D341Med (cell line): ENCODE data around the gene REEP1.

Experiments used
- DNase-seq: peaks from one replicate; pipeline ENCODE4 v3.0.0; 2012; ENCODE audit warnings: low spot score

Gene REEP1

DNA sequence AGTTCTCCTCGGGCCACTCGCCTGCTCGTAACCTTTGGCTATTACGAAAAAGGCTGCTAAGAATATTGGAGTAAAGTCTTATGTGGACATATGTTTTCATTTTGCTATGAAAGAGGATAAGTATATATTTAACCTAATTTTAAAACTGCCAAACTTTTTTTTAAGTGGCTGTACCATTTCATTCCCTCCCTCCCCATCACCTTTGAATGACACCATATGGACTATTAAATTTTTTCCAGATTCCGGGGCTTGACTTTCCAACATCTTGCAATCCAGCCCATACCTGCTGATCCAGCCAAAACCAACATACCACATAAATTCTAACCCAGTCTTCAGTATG lies 31.5 kb downstream of the REEP1 start:
- DNase-seq, result no peak

DNA sequence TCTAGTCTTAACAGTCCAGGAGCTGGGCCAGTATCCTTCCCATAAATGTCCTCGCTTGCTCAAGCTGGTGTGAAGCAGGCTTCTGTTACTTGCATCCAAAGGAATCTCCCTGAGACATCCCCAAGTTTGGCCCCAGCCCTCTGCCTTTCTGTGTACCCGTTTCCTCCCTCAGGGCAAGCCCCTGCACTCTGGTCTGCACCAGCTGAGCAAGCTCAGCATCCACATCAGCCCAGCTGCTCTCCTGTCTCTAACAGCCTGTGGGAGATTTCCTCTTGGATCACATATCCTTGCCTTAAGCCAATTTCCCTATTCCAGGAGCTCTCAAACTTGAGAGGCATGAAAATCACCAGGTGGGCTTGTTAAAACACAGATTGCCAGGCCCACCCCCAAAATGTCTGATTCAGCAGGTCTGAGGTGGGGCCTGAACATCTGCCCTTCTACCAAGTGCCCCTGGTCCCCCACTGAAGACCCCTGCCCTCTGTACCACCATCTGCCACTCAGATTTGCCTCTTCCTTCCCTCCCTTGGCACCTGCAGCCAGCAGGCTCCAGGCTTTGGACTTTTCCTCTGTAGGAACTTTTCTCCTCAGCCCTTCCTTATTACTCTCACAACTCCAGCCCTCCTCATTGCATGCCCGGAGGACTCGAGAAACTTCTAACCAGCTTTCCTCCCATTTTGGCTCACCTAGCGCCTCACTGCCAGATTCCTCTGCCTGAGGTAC lies 32.1 kb downstream of the REEP1 start:
- DNase-seq, result no peak

DNA sequence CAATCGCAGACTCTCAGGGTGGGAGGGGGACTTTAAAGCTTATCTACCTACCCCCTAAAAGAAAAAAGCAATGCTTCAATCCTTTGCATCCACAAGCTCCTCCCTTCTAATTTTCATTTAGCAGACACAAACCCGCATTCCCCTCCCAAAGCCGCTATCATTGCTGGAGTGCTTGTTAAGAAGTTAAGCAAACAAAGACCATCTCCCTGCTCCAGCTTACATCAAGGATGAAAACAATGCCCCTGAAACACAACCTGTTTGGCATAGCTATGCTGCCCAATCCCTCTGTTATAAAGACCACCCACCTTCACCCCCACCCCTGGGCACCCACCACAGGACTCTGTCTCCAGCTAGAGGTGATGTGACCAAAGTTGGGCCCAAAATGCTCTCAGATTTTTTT lies 33.0 kb downstream of the REEP1 start:
- no peak for DNase-seq

DNA sequence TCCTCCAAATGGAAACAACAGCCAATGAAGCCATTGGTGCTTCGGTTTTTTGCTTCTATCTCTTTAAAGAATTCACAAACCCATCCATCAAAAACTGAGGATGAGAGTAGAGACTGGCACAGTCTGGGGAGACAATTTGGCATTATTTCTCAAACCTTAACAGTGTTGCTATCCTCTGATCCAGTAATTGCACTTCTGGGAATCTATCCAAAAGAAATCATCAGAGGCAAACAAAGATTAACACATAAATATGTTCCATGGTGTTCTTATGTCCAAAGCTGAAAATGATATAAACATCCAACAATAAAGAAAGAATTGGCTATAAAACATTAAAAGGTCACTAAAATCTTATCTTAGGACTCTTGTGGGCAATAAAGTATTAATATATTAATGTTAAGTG lies 35.1 kb downstream of the REEP1 start:
- DNase-seq, result no peak

DNA sequence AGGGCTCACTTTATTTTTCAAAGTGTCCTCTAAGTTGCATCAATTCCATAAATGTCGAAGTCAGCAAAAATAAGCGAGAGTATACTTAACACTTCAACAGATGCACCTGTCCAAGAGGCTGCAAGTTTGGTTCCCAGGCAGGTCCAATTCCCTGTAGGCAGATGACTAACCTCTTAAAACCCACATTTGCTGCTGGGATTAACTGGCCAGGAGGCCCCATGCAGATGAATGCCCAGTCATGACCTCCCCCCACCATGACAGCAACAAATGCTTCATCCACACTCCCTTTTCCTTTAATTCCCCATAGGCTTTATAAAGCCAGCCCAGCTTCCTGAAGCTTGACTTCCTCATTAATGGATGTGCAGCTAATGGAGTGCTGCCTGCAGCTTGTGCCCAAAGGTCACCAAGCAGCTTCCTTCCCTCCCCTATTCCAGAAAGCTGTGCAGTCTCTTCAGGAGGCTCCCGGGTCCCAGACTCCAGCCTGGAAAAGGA lies 35.7 kb downstream of the REEP1 start:
- peak; percentile 67 for DNase-seq

DNA sequence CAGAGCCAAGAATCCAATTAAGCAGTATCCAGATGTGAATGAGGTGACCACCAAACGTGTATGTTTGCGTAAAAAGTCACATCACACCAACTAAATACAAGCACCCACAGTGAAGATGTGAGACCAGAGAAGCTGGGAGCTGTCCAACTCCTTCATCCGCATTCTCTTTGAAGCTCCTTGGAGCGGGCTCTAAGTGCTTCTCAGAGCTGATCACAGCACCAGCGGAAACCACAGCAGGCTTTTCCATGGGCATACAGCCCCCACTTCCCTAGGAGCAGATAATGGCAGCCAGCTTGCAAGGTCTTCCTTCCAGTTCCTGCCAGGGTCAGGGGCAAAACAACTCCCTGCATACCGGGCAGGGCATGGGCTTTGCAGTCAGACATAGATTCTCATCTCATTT lies 36.4 kb downstream of the REEP1 start:
- DNase-seq, result no peak

DNA sequence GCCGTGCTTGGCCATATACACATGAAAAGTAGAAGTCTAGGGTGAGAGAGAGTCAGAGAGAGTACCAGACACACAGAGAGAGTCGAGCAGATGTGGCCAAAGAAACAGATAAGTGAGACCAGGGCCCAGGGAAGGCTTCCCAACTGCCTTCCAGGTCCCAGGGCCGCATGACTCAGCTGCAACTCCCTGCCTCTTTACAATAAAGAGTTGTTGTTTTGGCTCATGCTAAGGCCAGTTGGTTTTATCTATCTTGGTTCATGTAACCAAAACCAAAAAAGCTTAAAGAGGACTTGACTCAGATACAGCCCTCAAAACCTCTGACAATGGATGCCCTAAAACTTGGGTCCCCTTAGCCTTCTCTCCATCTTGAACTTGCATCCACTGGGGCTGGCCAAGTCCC lies 36.9 kb downstream of the REEP1 start:
- no peak for DNase-seq

DNA sequence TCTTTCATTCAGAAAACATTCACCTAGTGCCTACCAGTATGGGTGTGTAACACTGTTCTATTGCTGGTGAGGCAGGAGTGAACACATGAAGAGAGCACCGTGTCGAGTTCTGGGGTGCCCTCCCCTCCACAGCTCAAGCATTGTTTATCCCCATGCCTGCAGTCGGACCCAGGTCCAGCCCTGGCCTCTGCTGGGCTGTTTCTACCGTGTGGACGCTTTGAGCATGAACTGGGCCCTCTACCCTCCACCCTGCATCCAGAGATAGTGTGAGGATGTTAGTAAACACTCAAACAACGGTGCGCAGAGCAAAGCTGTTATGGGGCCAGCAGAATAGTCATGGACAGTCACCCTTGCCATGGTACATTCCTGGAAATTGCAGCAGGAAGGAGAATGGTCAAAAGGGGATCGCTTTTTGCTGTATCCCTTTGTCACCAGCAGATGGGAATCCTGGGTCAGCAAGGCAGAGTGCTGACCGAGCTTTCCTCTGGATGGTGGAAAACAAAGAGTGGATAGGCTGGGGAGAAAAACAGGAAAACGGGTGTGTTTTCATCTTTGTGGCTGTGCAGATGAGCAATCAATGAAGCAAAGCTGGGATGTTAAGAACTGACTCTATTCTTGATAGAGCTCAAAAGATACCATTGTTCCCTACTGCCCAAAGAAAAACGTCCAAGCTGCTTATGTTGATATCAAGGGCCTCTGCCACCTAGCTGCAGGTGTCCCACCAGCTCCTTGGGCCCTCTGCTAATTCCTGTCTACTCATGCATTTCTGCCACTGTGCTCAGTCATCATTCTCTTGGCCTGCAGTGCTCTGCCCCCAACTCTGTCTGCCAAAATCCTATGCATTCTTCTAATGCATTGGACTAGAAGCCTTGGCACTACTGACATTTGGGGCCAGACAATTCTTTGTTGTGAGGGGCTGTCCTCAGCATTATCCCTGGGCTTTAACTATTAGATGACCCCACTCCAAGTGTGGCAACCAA lies 38.7 kb downstream of the REEP1 start:
- no peak for DNase-seq

DNA sequence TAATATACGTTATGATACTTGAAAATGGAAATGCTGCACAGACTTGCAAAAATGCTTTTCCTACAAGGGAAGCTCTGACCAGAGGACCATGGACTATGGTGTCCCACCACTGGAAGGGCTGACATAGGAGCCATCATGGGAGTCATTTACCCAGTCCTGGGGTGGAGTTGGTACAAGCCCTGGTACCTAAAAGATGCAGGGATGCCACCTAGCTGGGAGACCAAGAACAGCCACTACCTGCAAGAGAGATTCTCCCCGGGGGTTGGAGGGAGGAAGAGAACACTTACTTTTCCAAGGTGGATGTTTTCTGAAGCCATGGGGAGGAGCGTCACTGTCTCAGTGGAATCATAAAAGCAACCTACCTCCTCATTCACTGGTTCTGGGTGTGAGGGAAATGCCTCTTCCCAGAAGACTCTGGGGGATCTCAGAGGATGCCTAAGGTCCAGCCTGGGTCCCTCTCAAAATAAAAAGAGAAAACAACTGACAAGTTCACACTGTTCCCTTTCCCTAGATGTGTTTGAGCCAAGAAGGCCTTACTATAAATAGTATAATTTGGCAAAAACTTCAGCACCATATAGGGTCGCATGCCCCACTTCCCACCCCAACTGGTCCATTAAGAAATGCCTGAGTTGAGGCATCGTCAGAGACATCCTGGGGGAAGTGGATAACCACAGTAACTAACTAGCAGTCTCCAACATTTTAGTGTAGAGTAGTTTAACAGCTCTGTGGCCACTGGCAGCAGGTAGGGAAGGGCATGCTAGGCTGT lies 39.9 kb downstream of the REEP1 start:
- DNase-seq, result peak; percentile 52

DNA sequence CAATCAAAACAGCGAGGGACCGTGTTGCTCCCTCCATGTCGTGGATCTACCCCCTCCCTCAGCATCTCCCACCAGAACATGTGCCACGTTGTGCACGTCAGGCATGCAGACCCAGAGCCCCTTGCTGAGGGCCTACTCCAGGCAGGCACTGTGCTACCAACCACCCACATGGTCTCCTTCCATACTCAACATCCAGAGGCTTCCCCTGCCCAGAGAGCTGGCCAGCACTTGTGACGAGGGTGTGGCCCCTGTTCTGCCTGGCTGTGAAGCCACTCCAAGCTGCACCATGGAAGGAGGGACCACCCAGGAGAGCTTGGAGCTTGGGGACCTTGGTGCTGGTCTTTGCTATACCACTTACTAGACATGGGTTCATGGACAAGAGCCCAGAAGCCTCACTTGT lies 40.5 kb downstream of the REEP1 start:
- no peak for DNase-seq

DNA sequence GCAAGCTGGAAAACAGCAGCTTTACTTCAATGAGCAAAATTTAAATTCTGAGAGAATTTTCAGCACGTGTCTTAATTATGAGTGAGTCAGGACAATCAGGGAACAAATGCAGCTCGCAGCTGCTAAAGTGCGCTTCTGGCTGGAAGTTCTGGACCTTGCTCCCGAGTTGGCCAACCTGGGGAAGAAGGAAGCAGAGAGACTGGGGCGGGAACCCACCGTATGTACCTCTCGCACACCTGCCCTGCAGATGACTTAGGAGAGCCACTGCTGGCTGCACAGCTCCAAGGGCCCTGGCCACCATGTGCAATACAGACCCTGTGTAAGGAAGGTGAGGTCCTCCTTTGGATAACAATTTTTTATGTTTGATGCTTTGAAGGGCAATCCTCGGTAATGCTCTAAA lies 42.4 kb downstream of the REEP1 start:
- DNase-seq, result no peak

DNA sequence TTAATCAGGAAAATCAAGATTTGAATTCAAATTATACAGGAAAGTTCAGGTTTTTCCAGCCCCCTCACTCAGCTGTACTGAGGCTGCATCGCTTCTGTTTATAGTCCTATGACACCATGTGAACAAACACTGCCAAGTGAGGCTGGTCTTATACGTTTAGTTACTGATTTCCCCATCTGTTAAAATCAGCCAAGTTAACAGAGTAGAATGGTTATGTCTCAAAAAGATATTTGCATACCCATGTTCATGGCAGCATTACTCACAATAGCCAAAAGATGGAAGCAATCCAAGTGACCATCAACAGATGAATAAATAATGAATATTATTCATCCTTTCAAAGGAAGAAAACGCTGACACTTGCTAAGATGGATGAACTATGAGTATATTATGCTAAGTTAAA lies 43.8 kb downstream of the REEP1 start:
- no peak for DNase-seq

DNA sequence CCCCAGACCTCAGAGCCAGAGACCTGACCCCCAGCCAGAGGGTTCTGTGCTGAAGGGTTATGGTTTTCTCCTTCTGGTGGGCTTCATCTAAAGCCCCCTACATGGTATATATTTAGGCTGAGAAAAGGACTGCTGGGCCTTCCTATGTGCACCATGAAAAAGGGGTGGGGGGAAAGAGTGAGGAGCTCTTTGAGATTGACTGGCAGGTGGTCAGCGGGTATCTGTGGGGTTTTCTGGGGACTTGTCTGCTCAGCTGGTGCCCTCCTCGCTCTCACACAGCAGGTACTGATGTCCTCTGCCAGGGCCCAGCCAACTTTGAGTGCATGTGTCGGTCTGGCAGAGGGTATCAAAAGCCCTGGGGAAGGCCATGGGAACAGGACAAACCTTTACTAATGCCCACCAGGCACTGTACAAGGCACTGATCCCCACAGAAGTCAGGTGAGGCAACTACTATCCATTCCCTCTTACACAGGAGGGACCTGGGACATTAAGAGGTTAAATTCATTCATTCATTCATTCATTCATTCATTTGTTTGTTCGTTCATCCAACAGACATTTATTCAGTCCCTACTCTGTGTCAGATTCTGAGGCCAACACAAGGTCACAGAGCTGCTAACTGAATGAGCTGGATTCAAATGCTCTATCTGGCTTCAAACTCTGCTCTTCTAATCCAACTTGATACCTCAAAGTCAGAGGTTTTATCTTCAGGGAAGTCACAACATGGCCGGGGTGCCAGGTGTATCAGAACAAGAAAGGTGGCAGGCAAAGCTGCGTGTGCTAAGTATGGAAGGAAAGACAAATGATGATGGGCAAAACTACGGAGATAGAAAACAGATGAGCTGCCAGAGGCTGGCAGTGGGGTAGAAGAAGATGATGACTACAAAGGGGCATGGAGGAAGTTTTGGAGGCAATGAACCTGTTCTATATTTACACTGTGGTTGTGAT lies 44.6 kb downstream of the REEP1 start:
- DNase-seq, result no peak

DNA sequence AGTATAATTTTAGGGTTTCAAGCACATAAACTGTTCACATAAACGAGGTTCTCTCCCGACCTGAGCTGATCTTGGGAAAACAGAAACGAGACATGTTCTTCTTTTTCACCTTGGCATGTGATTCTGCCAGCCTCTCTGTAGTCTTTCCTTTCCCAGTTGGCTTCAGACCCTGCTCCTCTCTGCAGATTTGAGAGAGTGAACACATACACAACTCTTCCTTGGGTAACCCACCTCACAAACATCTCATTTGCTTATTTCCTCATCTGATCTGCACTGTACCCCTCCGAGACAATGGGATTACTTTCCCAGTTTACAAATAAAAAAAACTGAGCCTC lies 46.1 kb downstream of the REEP1 start:
- no peak for DNase-seq

DNA sequence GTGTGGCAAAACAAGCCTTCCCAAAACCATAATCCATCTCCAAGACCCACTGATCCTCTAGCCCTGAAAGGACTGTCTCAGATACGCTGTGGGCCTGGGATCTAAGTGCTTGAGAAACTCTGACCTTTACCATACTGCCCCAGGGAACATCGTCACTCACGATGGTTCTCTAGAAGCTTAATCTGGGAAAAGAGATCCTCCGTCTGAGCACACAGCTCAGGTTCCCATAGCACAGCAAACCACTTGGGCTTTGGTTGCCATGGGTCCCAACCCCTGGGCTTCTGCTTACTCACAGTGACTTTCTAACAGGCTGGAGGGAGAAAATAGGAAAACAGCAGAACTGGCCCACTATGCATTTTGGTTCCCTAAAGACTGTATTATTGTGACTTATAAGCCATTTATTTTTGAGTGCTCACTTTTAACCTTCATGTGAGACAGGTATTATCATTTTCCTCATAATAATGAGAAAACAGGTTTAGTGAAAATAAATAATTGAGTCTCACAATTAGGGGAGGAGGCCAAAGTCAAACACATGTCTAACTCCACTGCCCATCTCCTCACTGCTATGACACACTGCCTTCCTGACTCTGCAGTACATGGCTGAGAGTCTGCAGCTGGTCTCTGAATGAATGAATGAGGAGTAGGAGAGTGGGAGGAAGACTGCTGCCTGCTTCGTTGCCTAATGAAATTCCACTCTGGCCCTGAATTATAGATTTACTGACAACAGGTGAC lies 46.7 kb downstream of the REEP1 start:
- peak; percentile 58 for DNase-seq

DNA sequence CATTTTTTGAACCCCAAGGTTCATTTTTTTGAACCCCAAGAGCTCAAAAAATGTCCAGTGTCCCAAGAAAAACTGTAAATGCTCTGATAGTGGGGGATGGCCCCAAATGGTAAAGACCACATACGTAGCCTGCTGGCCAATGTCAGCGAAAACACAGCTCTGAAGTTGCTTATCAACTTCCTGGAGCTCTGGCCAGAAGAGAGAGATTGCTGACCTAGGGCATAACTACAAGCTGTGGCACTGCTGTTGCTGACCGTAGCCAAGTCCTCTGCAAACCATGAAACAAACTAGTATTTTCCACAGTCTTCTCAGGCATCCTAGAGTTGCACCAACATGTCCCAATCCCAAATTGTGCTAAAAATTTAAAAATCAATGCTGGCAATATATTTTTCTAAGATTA lies 50.9 kb downstream of the REEP1 start:
- DNase-seq, result no peak

DNA sequence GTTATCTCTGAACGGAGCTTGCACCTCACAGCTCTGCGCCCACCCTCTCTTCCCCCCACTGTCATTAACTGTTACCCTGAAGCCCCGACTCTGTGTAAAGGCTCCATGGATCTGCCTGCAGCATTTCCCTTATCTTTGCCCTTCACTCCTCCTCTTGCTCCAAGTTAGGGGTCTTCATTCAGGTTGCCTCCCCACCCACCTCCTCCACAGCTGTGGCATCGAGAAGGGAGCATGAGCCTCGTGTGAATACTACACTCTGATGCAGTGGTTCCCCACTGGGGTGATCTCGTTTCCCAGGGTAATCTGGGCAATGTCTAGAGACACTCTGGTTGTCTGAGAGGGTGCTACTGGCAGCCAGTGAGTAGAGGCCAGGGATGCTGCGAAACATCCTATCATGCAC lies 51.4 kb downstream of the REEP1 start:
- DNase-seq, result no peak

DNA sequence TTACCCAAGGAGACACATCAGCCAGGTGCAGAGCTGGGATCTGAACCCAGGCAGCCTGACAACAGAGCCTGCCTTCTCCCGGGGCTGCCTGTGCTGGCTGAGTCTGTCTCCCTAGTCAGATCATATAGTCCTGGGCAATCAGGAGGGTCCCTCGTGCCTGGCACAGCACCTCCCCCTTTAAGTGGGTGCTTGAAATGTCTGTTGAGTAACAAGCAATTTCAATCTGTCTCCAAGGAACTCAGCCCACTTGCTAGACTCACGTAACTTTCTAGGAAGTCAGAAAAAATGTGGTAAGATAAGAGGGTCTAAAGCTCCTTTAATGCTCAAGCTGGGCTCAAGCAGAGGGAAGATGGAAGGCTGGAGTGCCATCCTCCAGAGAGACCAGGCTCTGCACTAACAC lies 51.9 kb downstream of the REEP1 start:
- DNase-seq, result no peak

DNA sequence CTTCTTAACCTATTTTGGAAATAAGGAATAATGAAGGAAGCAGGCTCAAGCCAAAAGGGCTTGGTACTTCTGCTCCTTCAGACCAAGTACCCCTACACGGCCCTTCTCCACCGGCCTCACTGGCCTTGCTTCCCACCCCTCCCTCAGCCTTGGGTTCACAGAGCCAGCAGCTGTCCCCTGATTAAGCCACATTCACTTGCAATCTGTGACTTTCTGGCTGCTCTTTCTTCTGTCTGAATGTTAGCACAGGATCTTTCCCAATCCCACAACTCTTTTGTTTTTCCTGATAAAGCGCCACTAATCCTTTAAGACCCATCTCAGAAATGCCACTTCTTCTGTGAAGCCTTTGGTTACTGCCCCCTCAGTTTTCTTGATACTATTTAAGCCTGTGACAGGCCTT lies 52.4 kb downstream of the REEP1 start:
- peak; percentile 52 for DNase-seq

DNA sequence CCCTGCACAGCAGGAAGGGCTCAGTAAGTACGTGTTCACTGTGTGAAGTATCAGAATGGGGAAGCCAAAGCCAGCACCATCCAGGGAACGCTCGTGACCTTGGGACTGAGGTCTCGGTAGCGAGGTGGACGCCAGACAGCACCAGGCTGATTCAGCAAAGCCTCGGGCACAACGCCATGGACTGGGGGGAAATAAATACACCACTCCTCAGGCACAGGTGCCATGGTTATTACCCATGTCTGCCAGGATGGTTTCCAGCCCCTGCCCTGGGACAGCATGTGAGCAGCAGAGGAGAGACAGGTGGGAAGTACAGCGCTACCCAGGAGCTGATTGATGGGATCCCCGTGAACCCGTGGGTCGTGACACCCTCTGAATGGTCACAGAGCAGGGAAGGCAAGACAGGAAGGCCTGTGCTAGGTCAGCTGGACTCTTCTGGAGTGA lies 53.0 kb downstream of the REEP1 start:
- DNase-seq, result no peak
